Parathyroid adenoma (tissue), 2 donors: ENCODE measurements around the gene PCNX2.
"Not testable (repeated sequence)": the region's sequence is repeated elsewhere in the genome, so short reads cannot be mapped to it uniquely, and the experiment has no call there.

Source experiments
- H2AFZ ChIP-seq: fragments of 300-600 bp; sonication (generic); one replicate; pipeline ENCODE4 v1.7.0; 2017; ENCODE audit warnings: antibody characterized with exemption, mild to moderate bottlenecking
- H3K27ac ChIP-seq: fragments of 300-600 bp; sonication (generic); one replicate; pipeline ENCODE4 v1.7.0; 2017
- H3K27me3 ChIP-seq: fragments of 300-600 bp; sonication (generic); one replicate; pipeline ENCODE4 v1.7.0; 2017; ENCODE audit warnings: low read length; ENCODE audit not compliant: control insufficient read depth, insufficient read depth
- H3K36me3 ChIP-seq: fragments of 300-600 bp; sonication (generic); one replicate; pipeline ENCODE4 v1.7.0; 2017; ENCODE audit warnings: low read length; ENCODE audit not compliant: control insufficient read depth, insufficient read depth
- H3K4me1 ChIP-seq: fragments of 300-600 bp; sonication (generic); one replicate; pipeline ENCODE4 v1.7.0; 2017; ENCODE audit warnings: control low read depth
- H3K4me2 ChIP-seq: fragments of 300-600 bp; sonication (generic); one replicate; pipeline ENCODE4 v1.7.0; 2017; ENCODE audit warnings: low read length
- H3K4me3 ChIP-seq: fragments of 300-600 bp; sonication (generic); one replicate; pipeline ENCODE4 v1.7.0; 2017; ENCODE audit warnings: low read depth, low read length
- H3K79me2 ChIP-seq: fragments of 300-600 bp; sonication (generic); one replicate; pipeline ENCODE4 v1.7.0; 2017; ENCODE audit warnings: control low read depth
- H3K9ac ChIP-seq: fragments of 300-600 bp; sonication (generic); one replicate; pipeline ENCODE4 v1.7.0; 2017; ENCODE audit warnings: mild to moderate bottlenecking
- H3K9me3 ChIP-seq: fragments of 300-600 bp; sonication (generic); one replicate; pipeline ENCODE4 v1.7.0; 2017; ENCODE audit warnings: low read length; ENCODE audit not compliant: control insufficient read depth
- TF ChIP-seq, protein P1 (sequence below): fragments of 300-600 bp; sonication (generic); IDR thresholded peaks from one replicate; pipeline ENCODE4 v1.7.0; 2017; ENCODE audit warnings: antibody characterized with exemption, mild to moderate bottlenecking
- donor health status: primary hyperparathyroidism.

The PCNX2 gene

DNA sequence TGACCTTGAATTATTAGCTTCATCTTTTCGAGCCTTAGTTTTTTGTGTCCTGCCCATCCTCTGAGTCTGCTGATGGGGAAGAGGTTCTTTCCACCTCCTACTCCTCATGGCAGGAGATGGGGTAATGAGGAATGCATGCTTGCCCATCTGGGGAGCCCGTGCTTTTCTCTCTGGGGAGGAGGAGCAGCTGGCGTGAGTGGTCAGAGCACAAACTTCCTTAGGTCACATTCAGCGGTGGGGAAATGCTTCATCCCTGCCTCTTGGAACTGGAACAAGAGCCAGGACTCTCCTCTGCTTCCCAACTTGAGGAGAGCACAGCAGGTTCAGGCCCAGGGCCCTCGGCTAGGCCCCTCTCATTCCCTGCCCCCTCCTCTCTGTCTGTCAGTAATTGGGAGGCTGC is 155.0 kb downstream of the PCNX2 start:
- no peaks in the 10 kb centered on the region for H3K36me3 ChIP-seq
- no peaks in the 10 kb centered on the region for H3K9me3 ChIP-seq
- H3K4me2 ChIP-seq, result no peak overlapping the region
- no peaks in the 10 kb centered on the region for H3K27me3 ChIP-seq
- no peaks in the 10 kb centered on the region for H3K4me1 ChIP-seq
- no peak overlapping the region for H3K9ac ChIP-seq
- H3K4me3 ChIP-seq, result no peak overlapping the region
- H2AFZ ChIP-seq, result no peak overlapping the region
- no peak overlapping the region for H3K27ac ChIP-seq
- no peaks in the 10 kb centered on the region for H3K79me2 ChIP-seq
- TF ChIP-seq, protein P1, sequence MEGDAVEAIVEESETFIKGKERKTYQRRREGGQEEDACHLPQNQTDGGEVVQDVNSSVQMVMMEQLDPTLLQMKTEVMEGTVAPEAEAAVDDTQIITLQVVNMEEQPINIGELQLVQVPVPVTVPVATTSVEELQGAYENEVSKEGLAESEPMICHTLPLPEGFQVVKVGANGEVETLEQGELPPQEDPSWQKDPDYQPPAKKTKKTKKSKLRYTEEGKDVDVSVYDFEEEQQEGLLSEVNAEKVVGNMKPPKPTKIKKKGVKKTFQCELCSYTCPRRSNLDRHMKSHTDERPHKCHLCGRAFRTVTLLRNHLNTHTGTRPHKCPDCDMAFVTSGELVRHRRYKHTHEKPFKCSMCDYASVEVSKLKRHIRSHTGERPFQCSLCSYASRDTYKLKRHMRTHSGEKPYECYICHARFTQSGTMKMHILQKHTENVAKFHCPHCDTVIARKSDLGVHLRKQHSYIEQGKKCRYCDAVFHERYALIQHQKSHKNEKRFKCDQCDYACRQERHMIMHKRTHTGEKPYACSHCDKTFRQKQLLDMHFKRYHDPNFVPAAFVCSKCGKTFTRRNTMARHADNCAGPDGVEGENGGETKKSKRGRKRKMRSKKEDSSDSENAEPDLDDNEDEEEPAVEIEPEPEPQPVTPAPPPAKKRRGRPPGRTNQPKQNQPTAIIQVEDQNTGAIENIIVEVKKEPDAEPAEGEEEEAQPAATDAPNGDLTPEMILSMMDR, result no peak

- H3K27ac ChIP-seq, result no peak overlapping the region
- no peak overlapping the region for H3K4me2 ChIP-seq
- no peaks in the 10 kb centered on the region for H3K9me3 ChIP-seq
- H2AFZ ChIP-seq, result no peak overlapping the region
- no peak overlapping the region for H3K4me3 ChIP-seq
- H3K4me1 ChIP-seq, result no peaks in the 10 kb centered on the region
- H3K36me3 ChIP-seq, result no peaks in the 10 kb centered on the region
- TF ChIP-seq, protein P1, result no peak
- no peaks in the 10 kb centered on the region for H3K79me2 ChIP-seq
- no peak overlapping the region for H3K9ac ChIP-seq
- H3K27me3 ChIP-seq, result no peaks in the 10 kb centered on the region
Observed at GRCh38 chr1:233138788-233139585, 156.5 kb downstream of the PCNX2 start.

DNA sequence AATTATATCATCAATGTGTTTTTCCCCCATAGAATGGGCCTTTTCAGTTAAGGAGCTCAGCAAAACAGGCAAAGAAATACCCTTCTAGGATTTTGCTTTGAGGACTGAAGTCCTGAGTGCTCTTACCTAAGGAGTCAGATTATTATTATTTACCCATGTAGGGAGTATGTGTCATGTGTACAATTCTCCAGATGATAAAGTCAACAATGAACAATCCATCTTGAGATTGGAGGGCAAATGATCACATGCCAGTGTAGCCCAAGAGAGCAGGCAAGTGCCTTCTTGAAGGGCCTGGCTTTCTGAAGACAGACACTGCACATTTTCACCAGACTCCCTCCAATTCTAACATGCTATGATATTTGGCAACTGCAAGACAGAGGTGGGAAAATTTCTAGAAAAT is 159.7 kb downstream of the PCNX2 start:
- Histone ChIP-seq H3K36me3 (no peaks in the 10 kb centered on the region), H3K9me3 (no peaks in the 10 kb centered on the region), H3K27ac (no peak overlapping the region), H3K9ac (no peak overlapping the region), H2AFZ (no peak overlapping the region), H3K4me2 (no peak overlapping the region), H3K79me2 (no peaks in the 10 kb centered on the region), H3K4me1 (no peaks in the 10 kb centered on the region), H3K4me3 (no peak overlapping the region), H3K27me3 (no peaks in the 10 kb centered on the region)
- TF ChIP-seq, protein P1, result no peak

GRCh38 chr1:233132445-233132844 is 163.1 kb downstream of the PCNX2 start:
- H3K27me3 ChIP-seq, result no peaks in the 10 kb centered on the region
- no peak overlapping the region for H3K4me2 ChIP-seq
- no peak overlapping the region for H3K4me3 ChIP-seq
- no peak overlapping the region for H3K27ac ChIP-seq
- H3K9ac ChIP-seq, result no peak overlapping the region
- H3K4me1 ChIP-seq, result no peaks in the 10 kb centered on the region
- H3K79me2 ChIP-seq, result no peaks in the 10 kb centered on the region
- H2AFZ ChIP-seq, result no peak overlapping the region
- TF ChIP-seq, protein P1, result no peak
- H3K9me3 ChIP-seq, result no peaks in the 10 kb centered on the region
- no peaks in the 10 kb centered on the region for H3K36me3 ChIP-seq

- H3K27ac ChIP-seq, H3K9ac ChIP-seq, H3K4me2 ChIP-seq, H3K4me1 ChIP-seq, H3K4me3 ChIP-seq, H3K79me2 ChIP-seq, H3K9me3 ChIP-seq, H3K36me3 ChIP-seq, H3K27me3 ChIP-seq, H2AFZ ChIP-seq: not testable (repeated sequence)
Observed at GRCh38 chr1:233129031-233129430, 166.5 kb downstream of the PCNX2 start.
